NCI-H460 (cell line): Measurements from ENCODE around the gene PSRC1. TPM values are rescaled to one million over a fixed set of nuclear protein-coding genes. Genes with fewer than 3 reads are reported as not detected.
A peak's percentile ranks its signal among the peaks of the same experiment; 100 is the strongest.

Source experiments
- DNase-seq: peaks from one replicate; pipeline ENCODE4 v3.0.0-alpha.2; 2016; ENCODE audit warnings: low read depth; ENCODE audit errors: extremely low read depth
- total RNA-seq: library from RNA; depleted of rRNA; stranded (reverse); fragments of >200 nt; shearing (Covaris generic); gene quantifications from 2 replicates; pipeline ENCODE4 v1.2.3, GENCODE V29; 2014

Gene PSRC1
- total RNA-seq, 1 experiment from 2014 or later, result 28.0 TPM

DNA sequence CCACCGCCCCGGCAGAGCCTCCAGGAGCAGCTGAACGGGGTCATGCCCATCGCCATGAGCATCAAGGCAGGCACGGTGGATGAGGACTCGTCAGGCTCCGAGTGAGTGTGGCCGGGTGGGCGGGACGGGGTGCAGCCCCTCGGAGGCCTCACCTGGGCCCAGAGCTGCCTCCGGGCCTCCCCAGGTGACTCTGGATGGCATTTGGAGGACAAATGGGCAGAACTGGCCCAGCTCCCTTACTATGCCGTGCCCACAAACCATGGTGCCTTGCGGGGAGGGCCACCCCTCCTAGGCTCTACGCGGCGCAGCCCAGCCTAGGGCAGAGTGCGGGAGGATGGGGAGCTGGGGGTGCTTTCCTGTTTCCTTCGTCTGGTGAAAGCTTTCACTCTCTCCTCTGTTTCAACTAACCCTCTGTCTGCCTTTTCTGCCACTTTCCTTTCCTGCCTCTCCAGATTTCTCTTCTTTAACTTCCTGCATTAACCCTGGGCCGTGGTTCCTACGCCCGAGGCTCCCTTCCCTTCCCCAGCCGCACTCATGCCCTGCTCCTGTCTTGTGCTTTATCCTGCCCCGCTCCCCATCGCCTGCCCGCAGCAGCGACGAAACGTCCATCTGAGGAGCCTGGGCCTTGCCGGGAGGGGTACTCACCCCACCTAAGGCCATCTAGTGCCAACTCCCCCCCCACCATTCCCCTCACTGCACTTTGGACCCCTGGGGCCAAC lies 9.2 kb downstream of the PSRC1 start:
- no peak for DNase-seq

GRCh38 chr1:109272831-109273547 lies 10.0 kb downstream of the PSRC1 start:
- DNase-seq, result no peak

- no peak for DNase-seq
These were observed 10.7 kb downstream of the PSRC1 start for GRCh38 chr1:109272021-109272799.

DNA sequence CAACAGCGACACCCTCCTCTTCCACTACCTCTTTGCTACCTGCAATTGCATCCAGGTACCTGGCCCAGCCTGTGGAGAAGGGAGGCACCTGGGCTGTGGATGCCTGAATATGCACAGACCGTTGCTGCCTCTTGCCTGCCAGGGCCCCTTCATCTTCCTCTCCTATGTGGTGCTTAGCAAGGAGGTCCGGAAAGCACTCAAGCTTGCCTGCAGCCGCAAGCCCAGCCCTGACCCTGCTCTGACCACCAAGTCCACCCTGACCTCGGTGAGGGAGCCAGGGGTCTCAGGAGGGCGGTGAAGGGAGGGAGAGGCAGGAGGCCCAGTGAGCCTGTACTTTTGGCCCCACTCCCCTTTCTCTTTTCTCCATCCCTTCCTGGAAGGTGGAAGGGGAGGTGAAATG lies 11.5 kb downstream of the PSRC1 start:
- DNase-seq, result no peak

DNA sequence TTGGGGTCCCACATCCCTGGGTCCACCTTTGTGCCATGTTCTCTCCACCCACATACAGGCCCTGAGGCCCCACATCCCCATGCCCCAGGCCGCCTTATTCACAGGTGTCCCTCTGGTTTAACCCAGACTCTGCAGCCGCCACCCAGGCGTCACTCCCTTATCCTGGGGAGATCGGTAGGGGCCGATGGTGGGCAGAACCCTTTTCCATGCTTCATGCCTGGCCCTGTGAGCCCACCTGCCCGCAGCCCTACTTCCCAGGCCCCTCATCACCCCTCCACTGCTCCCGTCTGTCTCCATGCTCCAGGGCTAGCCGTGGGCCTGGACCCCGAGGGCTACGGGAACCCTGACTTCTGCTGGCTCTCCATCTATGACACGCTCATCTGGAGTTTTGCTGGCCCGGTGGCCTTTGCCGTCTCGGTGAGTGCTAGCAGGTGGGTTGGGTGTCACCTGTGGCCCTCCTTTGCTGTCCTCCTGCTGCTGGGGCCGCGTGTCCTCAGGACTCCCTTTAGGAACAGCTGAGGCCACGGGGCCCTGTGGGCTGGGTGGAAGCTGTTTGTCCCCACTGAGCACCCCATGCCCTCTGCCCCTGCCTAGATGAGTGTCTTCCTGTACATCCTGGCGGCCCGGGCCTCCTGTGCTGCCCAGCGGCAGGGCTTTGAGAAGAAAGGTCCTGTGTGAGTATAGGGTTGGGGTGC lies 12.2 kb downstream of the PSRC1 start:
- no peak for DNase-seq

GRCh38 chr1:109269981-109270622 lies 12.8 kb downstream of the PSRC1 start:
- DNase-seq, result no peak

- no peak for DNase-seq
These were observed 13.5 kb downstream of the PSRC1 start for GRCh38 chr1:109269212-109269980.

- DNase-seq, result no peak
These were observed 14.3 kb downstream of the PSRC1 start for GRCh38 chr1:109268431-109269211.

DNA sequence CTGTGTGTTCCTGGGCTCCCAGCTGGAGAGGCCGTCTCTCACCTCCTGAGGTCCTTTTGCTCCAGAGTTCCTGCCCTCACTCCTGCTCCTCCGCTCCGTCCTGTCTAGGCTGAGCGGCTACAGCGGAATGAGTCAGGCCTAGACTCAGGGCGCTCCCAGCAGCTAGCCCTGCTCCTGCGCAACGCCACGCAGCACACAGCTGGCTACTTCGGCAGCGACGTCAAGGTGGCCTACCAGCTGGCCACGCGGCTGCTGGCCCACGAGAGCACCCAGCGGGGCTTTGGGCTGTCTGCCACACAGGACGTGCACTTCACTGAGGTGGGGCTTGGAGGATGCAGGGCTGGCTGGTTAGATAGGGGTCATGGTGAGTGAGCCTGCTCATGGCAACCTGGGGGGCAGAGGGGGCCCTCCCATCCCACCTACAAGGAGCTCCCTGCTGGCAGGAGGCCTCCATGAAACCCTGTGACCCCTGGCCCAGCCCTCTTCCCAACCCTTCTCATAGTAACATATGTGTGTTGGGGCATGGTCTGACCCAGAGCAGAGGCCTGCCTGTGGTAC lies 15.1 kb downstream of the PSRC1 start:
- no peak for DNase-seq

- no peak for DNase-seq
These were observed 16.0 kb downstream of the PSRC1 start for GRCh38 chr1:109266965-109267364.

GRCh38 chr1:109265741-109266330 lies 17.1 kb downstream of the PSRC1 start:
- DNase-seq, result no peak

DNA sequence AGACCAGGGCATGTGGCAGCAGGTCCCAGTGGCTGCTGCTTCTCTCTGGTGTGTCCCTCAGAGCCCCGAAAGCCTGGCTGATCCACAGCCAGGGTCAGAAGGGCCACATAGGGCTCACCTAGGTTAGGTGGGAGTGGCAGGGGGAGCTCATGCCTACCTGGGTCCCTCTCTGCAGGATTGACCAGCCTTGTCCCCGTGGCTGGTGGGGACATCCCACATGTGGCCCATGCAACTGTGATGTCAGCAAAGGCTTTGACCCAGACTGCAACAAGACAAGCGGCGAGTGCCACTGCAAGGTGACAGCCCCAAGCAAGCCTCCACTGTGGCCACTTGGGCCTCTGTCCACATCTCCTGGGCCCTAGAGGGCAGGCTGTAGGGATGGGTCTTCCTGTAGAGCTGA lies 17.9 kb downstream of the PSRC1 start:
- no peak for DNase-seq

DNA sequence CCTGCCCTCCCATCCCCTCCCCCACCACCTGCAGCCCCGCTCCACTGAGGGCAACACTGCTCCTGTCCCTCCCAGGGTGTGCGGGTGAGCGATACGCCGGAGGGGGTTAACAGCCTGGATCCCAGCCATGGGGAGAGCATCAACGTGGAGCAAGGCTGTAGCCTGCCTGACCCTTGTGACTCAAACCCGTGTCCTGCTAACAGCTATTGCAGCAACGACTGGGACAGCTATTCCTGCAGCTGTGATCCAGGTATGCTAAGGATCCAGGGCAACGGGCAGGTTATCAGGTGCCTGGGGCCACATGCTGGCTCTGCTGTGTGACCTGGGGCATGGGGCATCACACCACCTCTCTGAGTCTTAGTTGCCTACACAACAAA lies 18.6 kb downstream of the PSRC1 start:
- no peak for DNase-seq

- peak; percentile 85 for DNase-seq
These were observed 19.2 kb downstream of the PSRC1 start for GRCh38 chr1:109263597-109264378.

GRCh38 chr1:109263234-109263596 lies 19.7 kb downstream of the PSRC1 start:
- no peak for DNase-seq

GRCh38 chr1:109262231-109263055 lies 20.5 kb downstream of the PSRC1 start:
- DNase-seq, result no peak

GRCh38 chr1:109261578-109261977 lies 21.4 kb downstream of the PSRC1 start:
- no peak for DNase-seq
